ENCODE results near the gene FGF22.
A peak's percentile ranks its signal among the peaks of the same experiment; 100 is the strongest.
"Not testable (repeated sequence)": the region's sequence is repeated elsewhere in the genome, so short reads cannot be mapped to it uniquely, and the experiment has no call there.

The FGF22 gene

DNA sequence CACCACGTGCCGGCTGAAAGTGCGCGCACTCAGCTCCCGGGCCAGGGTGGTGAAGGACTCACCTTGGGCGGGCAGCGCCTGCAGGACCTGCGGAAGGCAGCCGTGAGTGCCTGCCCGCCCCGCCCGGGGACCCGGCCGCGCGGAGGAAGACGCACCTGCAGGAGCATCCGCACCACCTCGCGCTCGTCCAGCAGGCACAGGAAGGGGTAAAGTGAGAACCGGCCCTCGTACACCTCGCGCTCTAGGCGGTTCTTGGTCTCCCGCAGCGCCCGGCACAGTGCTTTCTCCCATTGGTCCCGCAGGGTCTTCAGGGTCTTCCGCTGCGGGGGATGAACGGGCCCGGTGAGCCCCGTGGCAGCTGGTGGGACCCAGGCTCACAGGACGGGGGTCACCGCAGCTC, 17.0 kb upstream of the FGF22 start:
- no peak for DNase-seq

DNA sequence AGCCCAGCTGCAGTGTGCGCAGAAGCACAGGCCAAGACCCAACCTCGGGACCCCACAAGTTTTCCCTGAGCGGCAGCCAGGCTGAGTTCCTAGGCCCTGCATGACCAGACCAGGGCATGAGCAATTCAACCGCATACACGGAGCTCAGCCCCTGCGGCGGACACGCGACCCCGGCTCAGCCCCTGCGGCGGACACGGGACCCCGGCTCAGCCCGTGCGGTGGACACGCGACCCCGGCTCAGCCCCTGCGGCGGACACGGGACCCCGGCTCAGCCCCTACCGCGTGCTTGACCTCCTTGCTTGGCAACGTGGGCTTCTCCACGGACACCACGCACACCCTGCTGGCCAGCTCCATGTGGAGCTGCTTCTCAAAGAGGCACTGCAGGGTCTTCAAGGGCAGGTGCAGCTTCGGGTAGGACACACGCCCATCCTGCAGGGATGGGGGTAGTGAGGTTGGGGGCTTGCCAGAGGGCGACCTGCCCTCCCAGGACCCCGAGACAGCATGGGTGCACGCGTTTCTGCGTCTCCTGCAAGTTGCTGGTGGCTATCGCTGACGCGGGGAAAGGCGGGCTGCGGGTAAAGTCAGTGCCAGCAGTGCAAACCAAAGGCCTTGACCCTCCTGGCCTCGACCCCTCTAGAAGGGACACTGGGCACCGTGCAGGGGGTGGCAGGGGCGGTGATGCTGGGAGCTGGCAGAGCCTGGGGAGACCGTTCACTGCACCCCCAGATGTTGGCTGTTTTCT, 16.3 kb upstream of the FGF22 start:
- DNase-seq, result no peak

DNA sequence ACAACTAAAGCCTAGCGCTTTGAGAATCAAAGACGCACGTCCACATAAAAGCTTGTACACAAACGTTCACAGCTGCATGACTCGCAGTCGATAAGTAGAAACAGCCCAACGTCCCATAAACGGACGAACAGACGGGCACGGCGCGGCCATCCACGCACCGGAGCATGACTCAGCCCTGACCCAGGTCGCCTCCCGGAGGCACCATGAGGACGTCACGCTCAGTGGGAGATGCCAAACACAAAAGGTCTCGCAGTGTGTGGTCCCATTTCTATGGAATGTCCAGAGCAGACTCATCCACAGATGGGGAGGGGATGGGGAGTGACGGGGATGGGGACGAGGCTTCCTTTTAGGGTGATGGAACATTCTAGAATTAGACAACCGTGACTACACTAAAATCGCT, 15.7 kb upstream of the FGF22 start:
- no peak for DNase-seq

DNA sequence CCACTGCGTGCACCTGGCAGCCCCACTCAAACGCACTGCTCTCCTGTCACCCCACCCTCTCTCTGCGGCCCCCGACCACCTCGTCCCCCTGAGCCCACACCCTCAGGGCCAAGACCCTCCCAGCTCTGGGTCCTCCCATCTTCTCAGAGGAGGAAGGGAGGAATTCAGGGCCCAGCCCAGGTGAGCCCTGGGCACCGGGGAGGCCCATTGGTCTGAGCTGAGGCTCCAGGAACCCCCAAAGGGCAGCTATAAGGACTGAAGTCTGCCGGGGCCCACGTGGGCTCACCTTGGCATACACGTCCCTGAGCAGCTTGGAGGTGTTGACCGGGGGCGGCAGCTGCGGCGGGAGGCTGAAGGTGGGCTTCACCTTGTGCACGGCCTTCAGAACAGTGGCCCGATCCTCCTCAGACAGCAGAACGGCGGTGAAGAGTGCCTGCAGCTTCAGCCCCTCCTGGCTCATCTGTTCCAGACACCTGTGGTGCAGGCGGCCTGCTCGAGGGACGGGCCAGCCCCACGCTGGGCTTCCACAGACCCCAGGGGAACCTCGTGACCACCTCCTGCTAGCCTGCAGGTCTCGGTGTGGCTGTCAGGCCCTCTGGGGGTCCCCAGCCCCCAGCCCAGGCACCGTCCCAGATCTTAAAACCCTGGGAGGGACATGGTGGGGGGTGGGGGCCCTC, 15.1 kb upstream of the FGF22 start:
- no peak for DNase-seq

DNA sequence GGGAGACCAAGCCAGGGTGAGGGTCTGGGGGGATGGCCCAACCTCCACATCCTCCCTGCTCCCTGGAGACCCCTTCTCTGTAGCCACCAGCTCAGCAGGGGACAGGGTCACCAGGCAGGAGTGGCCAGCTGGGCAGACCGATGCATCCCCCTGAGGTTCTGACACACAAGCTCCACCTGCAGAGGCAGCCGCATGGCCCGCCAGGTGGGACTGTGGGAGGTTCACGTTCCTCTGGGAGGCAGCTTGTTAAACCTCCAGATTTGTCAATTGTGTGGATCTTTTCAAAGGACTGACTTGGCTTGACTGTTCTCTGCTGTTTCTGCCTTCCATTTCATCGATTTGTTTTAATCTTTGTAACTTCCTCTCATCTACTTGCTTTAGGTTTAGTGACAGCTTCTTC, 14.4 kb upstream of the FGF22 start:
- no peak for DNase-seq

DNA sequence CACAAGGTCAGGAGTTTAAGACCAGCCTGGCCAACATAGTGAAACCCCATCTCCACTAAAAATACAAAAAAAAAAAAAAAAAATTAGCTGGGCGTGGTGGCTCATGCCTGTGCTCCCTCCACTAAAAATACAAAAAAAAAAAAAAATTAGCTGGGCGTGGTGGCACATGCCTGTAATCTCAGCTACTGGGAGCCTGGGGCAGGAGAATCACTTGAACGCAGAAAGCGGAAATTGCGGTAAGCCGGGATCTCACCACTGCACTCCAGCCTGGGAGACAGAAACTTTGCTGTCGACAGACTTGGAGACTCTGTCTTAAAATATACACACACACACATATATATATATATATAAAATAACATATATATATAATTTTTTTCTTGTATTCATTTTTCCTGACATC, 13.1 kb upstream of the FGF22 start:
- not testable (repeated sequence) for DNase-seq

DNA sequence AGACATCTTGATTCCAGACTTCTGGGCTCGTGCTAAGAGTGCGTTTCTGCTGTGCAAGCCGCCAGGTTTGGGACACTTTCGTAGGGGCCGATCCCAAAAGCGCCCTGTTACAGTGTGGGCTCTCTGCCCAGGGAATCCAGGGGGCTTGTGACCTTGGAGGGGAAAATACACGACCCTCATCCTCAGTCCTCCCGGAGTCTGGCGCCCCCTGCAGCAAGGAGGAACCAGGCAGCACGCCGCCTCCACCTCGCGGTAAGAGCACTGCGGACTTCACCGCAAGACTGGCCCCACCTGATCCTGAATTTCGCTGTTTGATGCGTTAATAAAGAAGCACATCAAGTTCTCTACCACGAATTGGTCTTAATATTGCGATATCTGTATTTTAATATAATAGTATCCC, 11.5 kb upstream of the FGF22 start:
- no peak for DNase-seq

DNA sequence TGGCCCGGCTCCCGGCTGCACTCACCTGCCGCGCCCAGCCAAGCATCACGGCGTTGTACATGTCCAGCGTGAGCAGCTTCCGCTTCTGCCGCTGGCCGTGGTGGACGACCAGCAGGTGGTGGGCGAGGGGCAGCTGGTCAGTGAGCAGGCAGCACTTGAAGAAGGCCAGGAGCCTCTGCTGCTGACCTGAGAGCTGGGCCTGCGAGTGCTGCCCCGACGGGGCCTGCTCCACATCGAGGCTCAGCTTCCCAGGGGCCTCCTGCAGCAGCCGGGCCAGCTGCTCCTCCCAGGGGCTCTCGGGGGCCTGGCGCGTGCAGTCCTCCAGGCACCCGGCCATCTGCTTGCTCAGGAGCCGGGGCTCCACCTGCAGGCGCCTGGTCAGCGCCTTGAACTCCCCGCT, 10.2 kb upstream of the FGF22 start:
- DNase-seq, result not testable (repeated sequence)

DNA sequence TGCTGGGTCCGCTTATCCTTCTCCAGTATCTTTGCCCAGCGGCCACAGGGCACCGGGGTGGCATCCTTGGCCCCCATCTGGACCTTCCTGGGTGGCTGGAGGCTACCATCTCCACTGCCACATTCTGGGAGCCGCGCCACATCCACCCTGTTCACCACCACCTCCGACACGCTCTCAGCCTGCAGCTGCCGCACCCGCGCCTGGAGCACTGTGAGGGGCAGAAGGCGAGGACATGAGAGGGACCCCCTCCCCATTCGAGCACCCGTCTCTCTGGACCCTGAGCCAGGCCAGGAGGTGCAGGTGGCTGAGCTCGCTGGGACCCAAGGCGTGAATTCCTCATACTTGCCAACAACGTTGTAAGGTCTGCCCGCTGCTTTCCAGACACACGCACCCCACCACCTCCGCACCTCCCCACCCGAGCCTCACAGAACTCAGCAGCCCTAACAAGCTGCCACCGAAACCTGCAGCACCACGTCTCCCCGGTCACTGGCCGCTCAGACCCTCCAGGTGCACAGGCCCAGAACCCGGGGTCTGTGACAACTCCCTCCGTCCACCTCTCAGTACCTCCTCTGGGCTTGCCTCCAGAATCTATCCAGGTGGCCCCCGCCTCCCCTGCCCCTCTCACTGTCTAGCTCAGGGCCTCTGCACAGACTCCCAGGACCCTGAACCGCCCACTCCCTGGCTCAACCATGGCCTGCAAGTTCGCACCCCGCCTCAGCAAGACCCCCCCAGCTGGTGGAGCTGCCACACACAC, 9.5 kb upstream of the FGF22 start:
- DNase-seq, result no peak

DNA sequence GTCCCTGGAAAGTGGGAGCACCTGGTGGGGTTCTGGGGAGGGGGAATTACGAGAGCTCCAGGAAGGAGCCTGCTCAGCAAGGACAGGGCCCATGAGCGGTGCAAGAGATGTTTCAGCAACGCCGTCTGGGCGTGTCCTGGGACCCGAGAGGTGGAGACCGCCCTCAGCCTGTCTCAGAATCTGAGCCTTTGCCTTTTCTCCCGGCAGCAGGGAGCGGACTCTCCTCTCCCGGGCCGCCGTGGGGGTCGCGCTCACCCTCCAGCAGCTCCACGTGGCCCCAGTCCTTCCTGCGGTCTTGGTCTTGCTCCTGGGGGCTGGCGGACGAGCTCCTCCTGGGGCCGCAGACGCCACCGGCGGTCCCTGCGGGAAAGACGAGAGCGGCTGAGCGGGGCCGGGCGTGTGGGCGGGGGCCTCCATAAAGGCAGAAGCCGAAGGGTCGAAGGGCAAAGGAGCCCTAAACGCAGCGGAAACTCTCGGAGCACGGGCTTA, 7.1 kb upstream of the FGF22 start:
- peak; percentile 82 for DNase-seq

DNA sequence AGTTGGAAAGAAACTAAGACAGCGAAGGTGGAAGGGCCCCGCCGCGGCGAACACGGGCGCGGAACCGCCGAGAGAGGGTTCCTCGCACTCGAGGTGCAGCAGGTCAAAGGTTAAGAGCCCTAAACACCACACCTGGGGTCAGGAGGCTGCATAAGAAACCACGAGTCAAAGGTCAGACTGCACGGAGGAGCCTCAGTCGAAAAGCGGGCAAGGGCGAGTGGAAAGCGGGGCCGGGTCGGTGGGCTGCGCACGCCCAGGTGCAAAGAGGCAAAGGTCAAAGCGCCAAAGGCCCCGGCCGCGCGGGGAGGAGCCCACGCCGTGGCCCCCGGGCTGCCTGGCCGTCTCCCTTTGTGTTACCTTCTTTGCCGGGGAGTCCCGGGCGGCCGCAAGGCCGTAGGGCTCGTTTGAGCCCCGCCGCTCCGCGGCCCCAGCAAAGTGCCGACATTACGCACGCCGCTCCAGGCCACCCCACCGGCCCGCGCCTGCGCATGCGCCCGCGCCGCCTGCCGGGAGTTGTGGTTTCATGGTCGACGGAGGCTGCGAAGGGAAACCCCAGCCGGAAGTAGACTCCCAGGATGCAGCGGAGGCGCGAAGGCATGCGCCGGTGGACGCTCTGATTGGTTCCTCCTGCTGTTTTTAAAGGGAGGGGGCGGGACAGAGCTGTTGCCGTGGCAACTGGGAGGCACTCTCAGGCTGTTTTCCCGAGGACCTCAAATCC, 6.5 kb upstream of the FGF22 start, which contains the start of gene POLRMT:
POLRMT (minus strand) TSS at position 470 of the 718 bp plus-strand sequence; CDS start at position 445, 25 bp downstream.
- peak; percentile 96 for DNase-seq

DNA sequence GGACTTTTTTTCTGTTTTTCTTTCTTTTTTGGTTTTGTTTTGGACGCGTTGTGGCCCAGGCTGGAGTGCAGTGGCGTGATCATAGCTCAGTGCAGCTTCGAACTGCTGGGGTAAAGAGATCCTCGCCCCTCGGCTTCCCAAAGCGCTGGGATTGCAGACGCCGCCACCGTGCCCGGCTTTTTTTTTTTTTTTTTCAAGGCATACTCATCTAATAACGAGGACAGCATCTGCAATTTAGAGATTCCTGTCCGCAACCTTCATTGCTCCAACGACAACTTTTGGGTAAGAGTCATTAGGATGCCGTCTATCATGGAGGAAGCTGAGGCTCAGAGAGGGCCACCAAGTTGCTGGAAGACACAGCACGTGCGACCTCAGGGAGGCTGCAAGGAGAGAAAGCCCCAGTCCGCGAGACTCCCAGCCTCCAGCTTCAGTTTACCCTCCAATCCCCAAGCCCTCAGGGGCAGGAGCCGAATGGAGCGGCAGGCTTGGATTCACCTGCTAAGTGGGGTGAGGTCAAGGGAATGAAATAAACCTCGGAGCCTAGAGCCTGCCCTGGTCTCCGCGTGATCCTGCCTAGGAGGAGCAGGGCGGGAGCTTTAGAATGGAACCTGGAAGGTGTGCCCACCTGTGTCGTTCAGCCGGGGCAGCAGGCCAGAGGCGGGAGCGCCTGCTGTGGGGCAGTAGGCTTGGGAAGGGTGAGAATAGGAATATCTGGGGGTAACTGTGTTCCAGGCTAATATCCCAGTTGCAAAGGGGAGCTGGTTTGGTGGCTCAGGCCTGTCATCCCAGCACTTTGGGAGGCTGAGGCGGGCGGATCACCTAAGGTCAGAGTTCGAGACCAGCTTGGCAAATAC, 5.7 kb upstream of the FGF22 start:
- no peak for DNase-seq

DNA sequence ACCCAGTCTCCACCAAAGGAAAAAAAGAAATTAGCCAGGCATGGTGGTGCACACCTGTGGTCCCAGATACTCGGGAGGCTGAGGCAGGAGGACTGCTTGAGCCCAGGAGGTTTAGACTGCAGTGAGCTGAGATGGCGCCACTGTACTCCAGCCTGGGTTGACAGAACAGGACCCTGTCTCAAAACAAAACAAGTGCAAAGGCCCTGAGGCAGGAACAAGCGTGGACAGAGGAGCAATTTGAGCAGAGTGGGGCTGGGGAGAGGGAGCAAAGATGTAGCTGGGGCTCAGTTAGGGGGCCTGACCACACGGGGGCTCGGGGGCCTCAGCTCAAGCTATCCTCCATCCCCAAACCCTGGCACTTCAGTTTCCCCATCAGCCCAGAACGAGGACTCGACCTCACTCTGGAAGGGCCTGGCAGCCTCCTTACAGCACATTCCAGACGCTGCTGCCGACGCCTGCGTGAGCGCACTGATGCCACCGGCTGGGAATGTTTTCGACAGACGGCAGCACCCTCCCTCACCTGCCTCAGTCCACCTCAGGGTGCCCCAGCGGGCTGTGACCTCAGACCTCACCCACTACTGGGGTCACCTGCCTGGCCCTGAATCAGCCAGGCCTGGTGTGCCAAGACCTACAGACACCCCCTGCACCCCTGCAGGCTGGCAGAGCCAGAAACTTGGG, 4.6 kb upstream of the FGF22 start:
- no peak for DNase-seq

DNA sequence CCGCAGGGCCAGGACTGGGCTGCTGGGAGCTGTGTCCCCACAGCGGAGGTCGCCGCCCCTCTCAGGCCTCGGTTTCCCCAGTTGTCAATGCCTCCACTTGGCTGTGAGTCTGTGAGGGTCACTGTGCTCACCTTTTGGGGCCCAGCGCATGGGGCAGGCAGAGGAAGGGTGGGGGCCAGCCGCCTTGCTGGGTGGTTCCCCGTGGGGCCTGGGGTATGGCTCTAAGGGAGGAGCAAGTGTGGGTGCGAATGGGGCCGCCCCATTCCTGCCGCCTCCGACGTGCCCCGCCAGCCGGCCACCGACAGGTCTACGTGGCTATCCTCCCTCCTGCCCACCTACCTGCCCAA, 800 bp upstream of the FGF22 start:
- DNase-seq, result no peak

DNA sequence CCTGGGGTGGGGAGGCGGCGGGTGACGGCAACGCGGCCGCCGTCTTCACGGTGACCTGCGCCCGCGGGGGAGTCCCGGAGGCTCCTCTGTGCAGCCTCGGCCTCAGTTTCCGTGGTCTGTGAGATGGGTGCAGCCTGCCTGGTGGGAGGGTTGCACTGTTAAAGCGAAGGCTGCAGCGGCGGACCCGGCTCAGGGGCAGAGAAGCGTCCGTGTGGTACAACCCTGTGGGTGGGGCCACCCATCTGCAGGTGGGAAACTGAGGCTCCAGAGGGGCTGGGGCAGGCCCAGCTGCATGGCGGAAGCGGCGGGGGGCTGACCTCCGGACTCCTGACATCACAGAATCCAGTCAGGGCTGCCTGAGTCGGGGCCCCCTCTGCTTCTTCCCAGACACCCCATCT, 481 bp downstream of the FGF22 start:
- no peak for DNase-seq

DNA sequence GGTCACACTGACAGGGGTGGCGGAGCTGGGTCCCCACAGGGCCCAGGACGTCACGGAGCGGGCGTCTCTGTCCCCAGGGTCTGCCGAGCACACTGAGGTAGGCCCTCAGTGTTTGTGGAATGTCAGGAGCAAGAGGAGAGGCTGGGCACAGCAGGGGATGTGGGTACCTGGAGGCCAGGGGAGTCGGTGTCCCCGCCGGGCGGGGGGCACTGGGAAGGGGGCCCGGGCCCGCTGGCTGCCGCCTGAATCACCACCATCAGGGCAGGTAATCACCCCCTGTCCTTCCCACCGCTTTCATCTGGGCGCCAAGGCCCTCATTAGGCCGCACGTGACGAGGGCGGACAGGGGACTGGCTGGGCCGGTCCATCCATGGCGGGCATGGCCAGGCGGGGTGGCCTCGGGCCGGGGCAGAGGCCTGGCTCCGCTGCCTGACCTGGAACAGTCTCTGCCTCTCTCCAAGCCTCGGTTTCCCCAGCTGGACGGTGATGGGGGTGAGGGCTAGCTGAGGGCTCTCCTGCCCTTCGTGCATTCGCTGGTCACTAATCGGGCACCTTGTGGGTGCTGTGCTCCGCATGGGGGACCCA, 1.0 kb downstream of the FGF22 start:
- DNase-seq, result no peak

DNA sequence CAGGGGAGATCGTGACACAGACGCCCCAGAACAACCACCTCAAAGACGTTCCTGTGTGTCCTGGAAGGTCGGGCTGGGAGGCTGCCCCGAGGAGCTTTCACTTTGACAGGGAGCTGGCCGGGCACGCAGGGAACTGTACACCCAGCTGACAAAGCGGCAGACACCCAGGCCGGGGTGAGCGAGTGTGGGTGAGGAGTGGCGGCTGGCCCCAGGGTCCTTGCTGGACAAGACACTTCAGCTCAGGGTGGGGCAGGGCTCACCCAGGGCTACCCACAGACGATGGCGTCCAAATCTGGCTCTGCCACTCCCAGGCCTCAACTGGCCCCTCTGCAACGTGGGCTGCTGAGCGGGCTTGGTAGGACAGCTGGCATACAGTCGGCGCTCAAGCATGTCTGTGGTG, 2.0 kb downstream of the FGF22 start:
- no peak for DNase-seq

DNA sequence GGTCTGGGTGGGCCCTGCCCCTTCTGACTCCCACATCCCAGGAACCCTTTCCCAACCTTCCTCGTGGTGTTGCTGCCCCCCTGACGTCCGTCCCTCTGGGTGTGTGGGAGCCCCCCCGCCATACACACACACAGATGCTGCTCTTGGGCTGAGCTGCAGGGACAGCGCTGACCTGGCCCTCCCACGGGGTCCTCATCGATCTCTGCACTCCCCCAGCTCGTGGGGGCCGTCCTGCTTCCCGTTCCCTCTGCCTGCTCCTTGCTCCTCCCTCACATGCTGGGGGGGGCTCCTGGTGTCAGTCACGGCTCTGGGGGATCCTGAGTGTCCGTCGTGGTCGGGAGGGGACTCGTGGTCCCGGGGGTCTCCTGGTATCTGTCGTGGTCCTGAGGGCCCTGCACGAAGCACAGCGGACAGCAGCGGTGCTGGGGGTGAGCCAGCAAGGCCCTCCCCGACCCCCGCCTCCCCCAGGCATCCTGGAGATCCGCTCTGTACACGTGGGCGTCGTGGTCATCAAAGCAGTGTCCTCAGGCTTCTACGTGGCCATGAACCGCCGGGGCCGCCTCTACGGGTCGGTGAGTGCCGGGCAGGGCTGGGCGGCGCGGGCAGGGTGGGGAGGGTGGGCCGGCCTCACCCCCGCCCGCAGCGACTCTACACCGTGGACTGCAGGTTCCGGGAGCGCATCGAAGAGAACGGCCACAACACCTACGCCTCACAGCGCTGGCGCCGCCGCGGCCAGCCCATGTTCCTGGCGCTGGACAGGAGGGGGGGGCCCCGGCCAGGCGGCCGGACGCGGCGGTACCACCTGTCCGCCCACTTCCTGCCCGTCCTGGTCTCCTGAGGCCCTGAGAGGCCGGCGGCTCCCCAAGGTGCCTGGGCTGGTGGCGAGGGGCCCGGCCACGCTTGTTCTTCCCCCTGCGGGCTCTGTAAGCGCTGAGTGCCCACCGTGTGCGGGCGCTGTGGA, 3.4 kb downstream of the FGF22 start:
- no peak for DNase-seq

DNA sequence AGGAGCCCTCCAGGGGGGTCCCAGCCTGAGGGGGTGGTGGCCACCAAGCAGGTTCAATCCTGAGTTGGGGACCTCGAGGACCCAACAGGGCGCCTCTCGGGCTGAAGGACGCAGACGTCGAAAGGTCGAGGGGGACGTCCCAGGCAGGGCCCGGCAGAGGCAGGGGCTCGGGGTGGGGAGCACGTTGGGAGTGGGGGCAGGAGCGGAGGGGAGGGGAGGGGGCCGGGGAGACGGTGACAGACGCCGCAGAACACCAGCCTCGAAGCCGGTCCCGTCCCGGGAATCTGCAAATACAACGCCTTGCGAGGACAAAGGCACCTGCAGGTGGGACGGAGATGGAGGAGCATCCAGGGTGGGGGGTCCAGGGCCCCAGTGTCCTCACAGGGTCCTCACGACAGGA, 4.1 kb downstream of the FGF22 start:
- no peak for DNase-seq

DNA sequence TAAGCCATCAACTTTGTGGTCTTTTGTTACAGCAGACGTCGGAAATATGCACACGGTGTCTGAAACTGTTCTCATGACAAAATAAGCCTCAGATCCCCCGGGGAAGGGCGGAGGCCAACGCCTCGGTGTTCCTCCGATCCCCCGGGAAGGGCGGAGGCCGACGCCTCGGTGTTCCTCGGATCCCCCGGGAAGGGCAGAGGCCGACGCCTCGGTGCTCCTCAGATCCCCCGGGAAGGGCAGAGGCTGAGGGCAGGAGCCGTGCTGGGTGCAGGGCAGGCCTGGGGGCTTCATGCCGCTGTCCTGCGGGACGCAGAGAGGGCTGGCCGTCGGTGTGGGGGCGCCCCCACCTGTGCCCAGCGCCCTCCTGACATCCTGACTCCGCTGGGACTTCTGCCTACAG, 4.7 kb downstream of the FGF22 start:
- no peak for DNase-seq

Data from activated CD8-positive, alpha-beta memory T cell treated with anti-CD3 and anti-CD28 coated beads for 24 hours (primary cell).